Endothelial cell (in vitro differentiated cells): ENCODE data around the gene CKM. TPM values are rescaled to one million over a fixed set of nuclear protein-coding genes. Genes with fewer than 3 reads are reported as not detected.

ENCODE experiments used
- DNase-seq: peaks from one replicate; pipeline ENCODE4 v3.0.0; 2021; ENCODE audit warnings: low spot score
- H3K27ac Mint-ChIP-seq: one replicate; pipeline ENCODE4 v1.8.0; 2021; ENCODE audit warnings: mixed read lengths, inconsistent platforms; ENCODE audit not compliant: unreplicated experiment
- H3K27me3 Mint-ChIP-seq: one replicate; pipeline ENCODE4 v1.8.0; 2021; ENCODE audit warnings: mild to moderate bottlenecking, moderate library complexity, mixed read lengths, inconsistent platforms; ENCODE audit not compliant: unreplicated experiment
- H3K36me3 Mint-ChIP-seq: one replicate; pipeline ENCODE4 v1.8.0; 2021; ENCODE audit warnings: mild to moderate bottlenecking, low read depth, mixed read lengths, inconsistent platforms; ENCODE audit not compliant: unreplicated experiment
- H3K4me1 Mint-ChIP-seq: one replicate; pipeline ENCODE4 v1.8.0; 2021; ENCODE audit warnings: mild to moderate bottlenecking, mixed read lengths, inconsistent platforms; ENCODE audit not compliant: unreplicated experiment
- H3K4me3 Mint-ChIP-seq: one replicate; pipeline ENCODE4 v1.8.0; 2021; ENCODE audit warnings: mild to moderate bottlenecking, mixed read lengths, inconsistent platforms; ENCODE audit not compliant: unreplicated experiment
- H3K9me3 Mint-ChIP-seq: one replicate; pipeline ENCODE4 v1.8.0; 2021; ENCODE audit warnings: mixed read lengths, inconsistent platforms; ENCODE audit not compliant: unreplicated experiment
- CTCF ChIP-seq: fragments of 200-600 bp; sonication (generic); IDR thresholded peaks from one replicate; pipeline ENCODE4 v1.5.0; 2021; ENCODE audit warnings: antibody characterized with exemption; ENCODE audit not compliant: unreplicated experiment
- total RNA-seq: library from RNA; stranded (reverse); fragmentation: NEBNext Ultra II Directional; extraction: Animal tissue kit (Norgen Biotek cat#: 25700); gene quantifications from one replicate; pipeline ENCODE4 v1.2.1, GENCODE V29; 2021; ENCODE audit not compliant: unreplicated experiment

The CKM gene
- total RNA-seq, 1 donor from 2014 or later: not detected

GRCh38 chr19:45357445-45357783 lies 34.7 kb upstream of the CKM start:
- DNase-seq: no peak
- peaks cover 45% of the 10 kb centered on the region for H3K36me3 Mint-ChIP-seq
- H3K9me3 Mint-ChIP-seq: no peaks in the 10 kb centered on the region
- H3K27ac Mint-ChIP-seq: no peak overlapping the region
- H3K4me1 Mint-ChIP-seq: peaks cover 3% of the 10 kb centered on the region
- TF ChIP-seq CTCF: no peak
- peaks cover 2% of the 10 kb centered on the region for H3K27me3 Mint-ChIP-seq
- H3K4me3 Mint-ChIP-seq: no peak overlapping the region

- H3K27ac Mint-ChIP-seq: no peak overlapping the region
- TF ChIP-seq CTCF: no peak
- peaks cover 41% of the 10 kb centered on the region for H3K36me3 Mint-ChIP-seq
- H3K4me3 Mint-ChIP-seq: peak overlapping the region; percentile 42
- no peaks in the 10 kb centered on the region for H3K9me3 Mint-ChIP-seq
- no peak for DNase-seq
- peaks cover 2% of the 10 kb centered on the region for H3K27me3 Mint-ChIP-seq
- no peaks in the 10 kb centered on the region for H3K4me1 Mint-ChIP-seq
Observed at GRCh38 chr19:45356760-45357444, 34.2 kb upstream of the CKM start.

GRCh38 chr19:45355910-45356309 lies 33.2 kb upstream of the CKM start:
- H3K4me3 Mint-ChIP-seq: no peak overlapping the region
- H3K27me3 Mint-ChIP-seq: peaks cover 2% of the 10 kb centered on the region
- H3K9me3 Mint-ChIP-seq: no peaks in the 10 kb centered on the region
- no peak for TF ChIP-seq CTCF
- DNase-seq: no peak
- H3K4me1 Mint-ChIP-seq: no peaks in the 10 kb centered on the region
- H3K36me3 Mint-ChIP-seq: peaks cover 37% of the 10 kb centered on the region
- no peak overlapping the region for H3K27ac Mint-ChIP-seq

- H3K4me1 Mint-ChIP-seq: no peaks in the 10 kb centered on the region
- H3K4me3 Mint-ChIP-seq: no peak overlapping the region
- no peak for TF ChIP-seq CTCF
- H3K36me3 Mint-ChIP-seq: peaks cover 40% of the 10 kb centered on the region
- no peaks in the 10 kb centered on the region for H3K9me3 Mint-ChIP-seq
- H3K27ac Mint-ChIP-seq: no peak overlapping the region
- peaks cover 5% of the 10 kb centered on the region for H3K27me3 Mint-ChIP-seq
- no peak for DNase-seq
Observed at GRCh38 chr19:45355402-45355801, 32.7 kb upstream of the CKM start.

GRCh38 chr19:45354241-45354842 lies 31.7 kb upstream of the CKM start:
- no peak for TF ChIP-seq CTCF
- no peak for DNase-seq
- Mint-ChIP-seq H3K4me1 (no peaks in the 10 kb centered on the region), H3K27me3 (peaks cover 7% of the 10 kb centered on the region), H3K36me3 (peaks cover 42% of the 10 kb centered on the region), H3K27ac (no peak overlapping the region), H3K9me3 (no peaks in the 10 kb centered on the region), H3K4me3 (no peak overlapping the region)
